IMR-90 (cell line): ENCODE data around the gene GRIK3. TPM values are rescaled to one million over a fixed set of nuclear protein-coding genes. Genes with fewer than 3 reads are reported as not detected.

Experiments used
- ATAC-seq: fragments of 200-7000 bp; cut with Tn5 transposase; 2 replicates; pipeline ENCODE4 v1.9.1; 2020; ENCODE audit warnings: low read depth, mild to moderate bottlenecking, moderate library complexity
- BruUV-seq: library from RNA; stranded (reverse); fragments of 400-500 nt; replicated peaks from 2 replicates; lab custom pipeline; 2021; lab: Mats Ljungman, UMichigan
- CTCF ChIA-PET: fragments of 300-600 bp; formaldehyde crosslinking; extraction: SDS; loops from one replicate; lab custom pipeline; 2021; ENCODE audit warnings: antibody characterized with exemption; lab: Yijun Ruan, JAX
- POLR2A ChIA-PET: fragments of 300-600 bp; sonication (Branson Sonifier 250); formaldehyde crosslinking; loops from one replicate; lab custom pipeline; 2022; ENCODE audit warnings: antibody characterized with exemption; ENCODE audit not compliant: unreplicated experiment; lab: Charles Lee
- DNase-seq: peaks from one replicate; pipeline ENCODE4 v3.0.0; 2013
- H2AFZ ChIP-seq: replicated peaks from 2 replicates; pipeline ENCODE3; 2013; ENCODE audit warnings: low read length, mild to moderate bottlenecking; ENCODE audit not compliant: poor library complexity
- H2AK5ac ChIP-seq: 2 replicates; pipeline ENCODE4 v1.6.1; 2013; ENCODE audit warnings: low read depth, low read length, inconsistent platforms
- H2AK9ac ChIP-seq: replicated peaks from 2 replicates; pipeline ENCODE3; 2013; ENCODE audit warnings: mild to moderate bottlenecking, low read depth, low read length, moderate library complexity; ENCODE audit not compliant: poor library complexity
- H2BK120ac ChIP-seq: 2 replicates; pipeline ENCODE4 v1.6.1; 2013; ENCODE audit warnings: low read depth, low read length, inconsistent platforms
- H2BK15ac ChIP-seq: 3 replicates; pipeline ENCODE4 v1.6.1; 2013; ENCODE audit warnings: low read depth, low read length, inconsistent platforms
- H2BK20ac ChIP-seq: 2 replicates; pipeline ENCODE4 v1.6.1; 2013; ENCODE audit warnings: low read depth, mild to moderate bottlenecking, inconsistent platforms, low read length, moderate library complexity
- H2BK5ac ChIP-seq: 2 replicates; pipeline ENCODE4 v1.6.1; 2013; ENCODE audit warnings: mild to moderate bottlenecking, low read depth, low read length, inconsistent platforms; ENCODE audit not compliant: poor library complexity, severe bottlenecking
- H3K14ac ChIP-seq: replicated peaks from 2 replicates; pipeline ENCODE4 v1.6.1; 2013; ENCODE audit warnings: low read depth, low read length, inconsistent platforms
- H3K18ac ChIP-seq: 2 replicates; pipeline ENCODE4 v1.6.1; 2013; ENCODE audit warnings: low read depth, low read length, control low read depth
- H3K23ac ChIP-seq: 2 replicates; pipeline ENCODE4 v1.6.1; 2013; ENCODE audit warnings: low read depth, low read length, inconsistent platforms
- H3K27ac ChIP-seq: 2 replicates; pipeline ENCODE4 v1.5.1; 2013; ENCODE audit warnings: mild to moderate bottlenecking, control low read depth, low read length; ENCODE audit not compliant: insufficient read depth
- H3K27me3 ChIP-seq: 2 replicates; pipeline ENCODE4 v1.6.1; 2013; ENCODE audit warnings: low read length; ENCODE audit not compliant: control insufficient read depth, insufficient read depth
- H3K36me3 ChIP-seq: 2 replicates; pipeline ENCODE4 v1.6.1; 2013; ENCODE audit warnings: low read length, mixed read lengths; ENCODE audit not compliant: control insufficient read depth, insufficient read depth
- H3K4ac ChIP-seq: 2 replicates; pipeline ENCODE4 v1.6.1; 2013; ENCODE audit warnings: low read depth, low read length, inconsistent platforms
- H3K4me1 ChIP-seq: 2 replicates; pipeline ENCODE4 v1.6.1; 2013; ENCODE audit warnings: low read length, mixed read lengths; ENCODE audit not compliant: control insufficient read depth, insufficient read depth
- H3K4me2 ChIP-seq: 2 replicates; pipeline ENCODE4 v1.6.1; 2013; ENCODE audit warnings: low read depth, mild to moderate bottlenecking, control low read depth, low read length, moderate library complexity
- H3K4me3 ChIP-seq: 2 replicates; pipeline ENCODE4 v1.5.1; 2013; ENCODE audit warnings: low read depth, mild to moderate bottlenecking, control low read depth, low read length, moderate library complexity; ENCODE audit not compliant: insufficient read depth
- H3K56ac ChIP-seq: 2 replicates; pipeline ENCODE4 v1.6.1; 2013; ENCODE audit warnings: low read length, inconsistent platforms; ENCODE audit not compliant: insufficient read depth; ENCODE audit errors: extremely low read depth
- H3K79me1 ChIP-seq, 2 experiments: 2 replicates each; pipeline ENCODE4 v1.6.1; 2013; ENCODE audit warnings: low read length in 2 of 2, inconsistent platforms in 1 of 2, low read depth in 1 of 2
- H3K9ac ChIP-seq: 2 replicates; pipeline ENCODE4 v1.6.1; 2013; ENCODE audit warnings: low read depth, low read length, control low read depth
- H3K9me1 ChIP-seq: 2 replicates; pipeline ENCODE4 v1.6.1; 2013; ENCODE audit warnings: low read length, inconsistent platforms; ENCODE audit not compliant: insufficient read depth
- H3K9me3 ChIP-seq: 2 replicates; pipeline ENCODE4 v1.6.1; 2013; ENCODE audit warnings: low read length; ENCODE audit not compliant: control insufficient read depth, insufficient read depth
- H4K20me1 ChIP-seq: 2 replicates; pipeline ENCODE4 v1.6.1; 2013; ENCODE audit warnings: low read length, inconsistent platforms; ENCODE audit not compliant: insufficient read depth
- H4K5ac ChIP-seq: 2 replicates; pipeline ENCODE4 v1.6.1; 2013; ENCODE audit warnings: mild to moderate bottlenecking, low read depth, low read length, control low read depth
- H4K8ac ChIP-seq, 2 experiments: 2 replicates each; pipeline ENCODE4 v1.6.1; 2013; ENCODE audit warnings: low read depth in 2 of 2, low read length in 2 of 2, control low read depth in 1 of 2, inconsistent platforms in 1 of 2
- H4K91ac ChIP-seq: 2 replicates; pipeline ENCODE4 v1.6.1; 2013; ENCODE audit warnings: low read depth, low read length, inconsistent platforms; ENCODE audit not compliant: insufficient read depth
- BHLHE40 ChIP-seq: fragments of 150-350 bp; IDR thresholded peaks from 2 replicates; pipeline ENCODE4 v1.6.1; 2016; ENCODE audit warnings: mild to moderate bottlenecking, low read depth, low read length
- CHD1 ChIP-seq: IDR thresholded peaks from 2 replicates; pipeline ENCODE4 v1.6.1; 2012; ENCODE audit warnings: low read depth, low read length, improper control_type of control experiment
- CTCF ChIP-seq: conservative IDR thresholded peaks from 2 replicates; pipeline ENCODE4 v1.5.1; 2012; ENCODE audit warnings: mild to moderate bottlenecking, low read depth, low read length, improper control_type of control experiment
- ELK1 ChIP-seq: fragments of 150-350 bp; IDR thresholded peaks from 2 replicates; pipeline ENCODE4 v1.6.1; 2016; ENCODE audit warnings: low read depth, mild to moderate bottlenecking, low read length, moderate library complexity, borderline replicate concordance
- FOS ChIP-seq: fragments of 150-350 bp; IDR thresholded peaks from 2 replicates; pipeline ENCODE4 v1.6.1; 2016; ENCODE audit warnings: low read depth, low read length
- MAFK ChIP-seq: IDR thresholded peaks from 2 replicates; pipeline ENCODE4 v1.6.1; 2012; ENCODE audit warnings: low read depth, low read length, improper control_type of control experiment
- MAZ ChIP-seq: IDR thresholded peaks from 2 replicates; pipeline ENCODE4 v1.6.1; 2012; ENCODE audit warnings: low read depth, mild to moderate bottlenecking, low read length, improper control_type of control experiment, moderate library complexity, borderline replicate concordance
- MXI1 ChIP-seq: IDR thresholded peaks from 2 replicates; pipeline ENCODE4 v1.6.1; 2012; ENCODE audit warnings: low read depth, mild to moderate bottlenecking, low read length, moderate library complexity, borderline replicate concordance
- NFE2L2 ChIP-seq: fragments of 150-350 bp; IDR thresholded peaks from 2 replicates; pipeline ENCODE4 v1.6.1; 2016; ENCODE audit warnings: low read depth, mild to moderate bottlenecking, low read length
- RAD21 ChIP-seq: IDR thresholded peaks from 2 replicates; pipeline ENCODE4 v1.6.1; 2012; ENCODE audit warnings: low read length, improper control_type of control experiment
- RFX5 ChIP-seq: IDR thresholded peaks from 2 replicates; pipeline ENCODE4 v1.8.0; 2012; ENCODE audit warnings: low read depth, mild to moderate bottlenecking, low read length, moderate library complexity
- USF2 ChIP-seq: fragments of 150-350 bp; IDR thresholded peaks from 2 replicates; pipeline ENCODE4 v1.6.1; 2017; ENCODE audit warnings: mild to moderate bottlenecking, antibody characterized with exemption, low read length, low read depth
- WGBS, 2 experiments: methylation state at CpG; one replicate each; pipeline versions ENCODE4 v1.1.5 to v1.1.7; 2013; ENCODE audit warnings: missing lambda C conversion rate in 2 of 2; ENCODE audit not compliant: insufficient read length in 1 of 2; ENCODE audit errors: extremely low coverage in 2 of 2; 5-methylcytosine and 5-hydroxymethylcytosine counted together
- dilution Hi-C: fragments of 300-500 bp; cut with HindIII; formaldehyde crosslinking; loops from one replicate; pipeline ENCODE4 v1.14.3; 2018; ENCODE audit warnings: low sequenced_read_pairs; ENCODE audit not compliant: unreplicated experiment
- in situ Hi-C: fragments of 300-500 bp; cut with MboI; formaldehyde crosslinking; loops from 3 replicates; pipeline ENCODE4 v1.14.3; 2019; ENCODE audit warnings: low sequenced_read_pairs, inconsistent platforms, mixed read lengths
- intact Hi-C: fragments of 100-400 bp; cut with micrococcal nuclease; formaldehyde crosslinking; loops from 2 replicates; pipeline ENCODE4 v1.10.0; 2022
- polyA plus RNA-seq, 3 experiments: library from polyadenylated mRNA; depleted of rRNA; stranded (reverse); fragments of >200 nt; gene quantifications; 2 replicates each; pipeline ENCODE4 v1.2.3, GENCODE V29; 2012; ENCODE audit warnings: low replicate concordance in 1 of 3
- total RNA-seq: library from RNA; depleted of rRNA; stranded (reverse); fragments of >200 nt; gene quantifications from 2 replicates; pipeline ENCODE4 v1.2.3, GENCODE V29; 2012

The GRIK3 gene
- total and polyA plus RNA-seq, 2 of the 4 experiments (the other 2 are of a cell fraction) = not detected

- ChIA-PET POLR2A (no interaction called here), CTCF (no interaction called here)
- Histone ChIP-seq H3K4me3 (no peak overlapping the region), H4K91ac (no peak overlapping the region), H3K14ac (no peak overlapping the region), H3K9me1 (no peaks in the 10 kb centered on the region), H3K9ac (no peak overlapping the region), H3K23ac (no peak overlapping the region), H3K56ac (no peak overlapping the region), H3K18ac (no peak overlapping the region), H3K4me2 (no peak overlapping the region), H2BK15ac (no peak overlapping the region), H3K27ac (no peak overlapping the region), H3K9me3 (no peaks in the 10 kb centered on the region), H2BK5ac (no peak overlapping the region), H4K8ac (no peak overlapping the region), H3K4me1 (no peaks in the 10 kb centered on the region), H2BK120ac (no peak overlapping the region), H3K27me3 (no peaks in the 10 kb centered on the region), H3K79me1 (no peaks in the 10 kb centered on the region), H2AFZ (no peak overlapping the region), H2AK9ac (no peak overlapping the region), H3K36me3 (no peaks in the 10 kb centered on the region), H2AK5ac (no peak overlapping the region), H3K4ac (no peak overlapping the region), H4K5ac (no peak overlapping the region), H2BK20ac (no peak overlapping the region), H4K20me1 (no peaks in the 10 kb centered on the region)
- 40% methylated on average over 1 of the region's 6 CpGs; no CpG with 5 or more reads in 1 of the 2 experiments for WGBS, 2 experiments
- BruUV-seq = no TSS peak
- ATAC-seq = no peak
- DNase-seq = no peak
- intact Hi-C loops (no loop called here), dilution Hi-C loops (no loop called here), in situ Hi-C loops (no loop called here)
- TF ChIP-seq CTCF (no peak), ELK1 (no peak), BHLHE40 (no peak), MAFK (no peak), FOS (no peak), RAD21 (no peak), MXI1 (no peak), MAZ (no peak), CHD1 (no peak), RFX5 (no peak), USF2 (no peak), NFE2L2 (no peak)
Observed at GRCh38 chr1:36937371-36937770, 96.9 kb downstream of the GRIK3 start.
